Astrocyte of the hippocampus (primary cell): ENCODE data around the gene MT1HL1.
"Not testable (repeated sequence)": the region's sequence is repeated elsewhere in the genome, so short reads cannot be mapped to it uniquely, and the experiment has no call there.

Source experiments
- DNase-seq: peaks from one replicate; pipeline ENCODE4 v3.0.0; 2011; ENCODE audit warnings: low read depth, low spot score

MT1HL1 gene

DNA sequence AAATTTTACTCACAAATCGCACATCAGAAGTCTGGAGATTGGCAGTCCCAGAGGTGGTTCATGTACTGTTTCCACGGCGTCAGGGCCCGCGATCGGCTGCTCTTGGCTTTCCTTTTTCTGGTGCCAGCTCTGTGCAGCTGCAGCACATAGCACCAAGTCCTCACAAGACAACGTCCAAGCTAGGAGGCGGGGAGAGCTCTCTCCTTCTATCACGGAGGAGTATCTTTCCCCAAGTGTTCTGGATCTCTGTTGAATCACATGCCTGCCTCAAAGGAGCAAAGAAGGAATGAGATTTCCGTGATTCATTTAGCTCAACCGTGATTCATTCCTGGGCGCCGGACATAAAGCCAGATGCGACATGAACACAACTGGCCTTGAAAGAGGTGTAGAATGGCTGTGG, 25.5 kb downstream of the MT1HL1 start:
- DNase-seq, result no peak

DNA sequence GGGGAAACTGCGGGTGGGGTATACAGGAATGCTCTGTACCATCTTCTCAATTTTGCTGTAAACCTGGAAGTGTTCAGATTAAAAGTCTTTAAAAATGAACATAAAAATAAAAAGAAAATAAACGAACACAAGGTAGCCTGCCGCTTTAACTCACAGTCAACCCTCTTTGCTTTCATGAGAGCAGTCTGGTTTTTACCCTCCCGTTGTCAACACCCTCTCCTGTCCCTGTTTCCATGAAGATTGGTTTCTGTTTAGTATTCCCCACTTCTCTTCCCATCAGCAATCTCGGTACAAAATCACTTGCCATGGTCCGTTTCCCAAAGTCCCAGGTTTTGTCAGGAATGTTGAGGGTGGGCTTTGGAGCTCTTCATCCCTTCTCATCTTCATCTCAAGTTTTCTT, 28.8 kb downstream of the MT1HL1 start:
- no peak for DNase-seq

DNA sequence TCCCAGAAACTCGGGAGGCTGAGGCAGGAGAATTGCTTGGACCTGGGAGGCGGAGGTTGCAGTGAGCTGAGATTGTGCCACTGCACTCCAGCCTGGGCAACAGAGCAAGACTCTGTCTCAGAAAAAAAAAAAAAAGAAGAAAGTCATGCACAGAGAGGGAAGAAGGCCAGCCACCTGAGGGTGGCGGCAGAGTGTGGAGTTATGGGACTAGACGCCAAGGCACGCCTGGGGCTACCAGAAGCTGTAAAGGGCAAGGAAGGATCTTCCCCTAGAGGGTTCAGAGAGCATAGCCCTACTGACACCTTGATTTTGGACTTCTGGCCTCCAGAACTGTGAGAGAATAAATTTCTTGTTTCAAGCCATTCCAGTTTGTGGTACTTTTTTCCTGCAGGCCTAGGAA, 30.2 kb downstream of the MT1HL1 start:
- DNase-seq, result not testable (repeated sequence)

DNA sequence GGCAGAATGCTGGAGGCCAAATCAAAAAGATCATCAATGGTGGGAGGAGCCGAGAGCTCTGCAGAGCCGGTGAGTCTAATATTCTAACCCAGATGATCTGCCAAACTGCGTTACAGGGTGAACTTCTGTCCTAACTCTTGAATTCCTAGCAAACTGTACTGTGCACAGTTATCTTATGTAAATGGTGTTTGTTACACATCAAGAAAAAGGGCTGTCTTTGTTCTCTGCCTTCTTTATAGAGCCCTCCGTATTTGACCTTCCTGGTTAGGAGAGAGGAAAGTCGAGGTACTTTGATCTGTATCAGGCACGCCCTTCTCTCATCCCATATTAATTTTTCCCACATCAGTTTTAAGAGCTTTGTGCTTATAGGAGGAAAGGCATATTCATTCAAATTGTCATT, 37.6 kb downstream of the MT1HL1 start:
- DNase-seq, result no peak

DNA sequence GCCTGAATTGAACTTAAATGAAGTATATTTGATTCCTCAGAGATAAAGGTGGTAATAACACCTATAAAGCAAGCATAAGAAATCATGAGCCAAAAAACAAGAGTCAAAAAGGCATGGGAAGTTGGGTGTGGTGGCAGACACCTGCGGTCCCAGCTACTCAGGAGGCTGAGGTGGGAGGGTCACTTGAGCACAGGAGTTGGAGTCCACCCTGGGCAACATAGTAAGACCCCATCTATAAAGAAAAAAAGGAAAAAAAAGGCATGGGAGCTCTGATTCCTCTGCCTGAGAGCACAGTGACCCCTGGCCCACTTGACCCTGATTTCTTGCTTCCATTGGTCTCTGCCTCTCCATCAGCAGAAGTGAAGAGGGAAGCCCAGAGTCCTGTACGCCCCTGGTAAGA, 40.3 kb downstream of the MT1HL1 start:
- DNase-seq, result no peak

DNA sequence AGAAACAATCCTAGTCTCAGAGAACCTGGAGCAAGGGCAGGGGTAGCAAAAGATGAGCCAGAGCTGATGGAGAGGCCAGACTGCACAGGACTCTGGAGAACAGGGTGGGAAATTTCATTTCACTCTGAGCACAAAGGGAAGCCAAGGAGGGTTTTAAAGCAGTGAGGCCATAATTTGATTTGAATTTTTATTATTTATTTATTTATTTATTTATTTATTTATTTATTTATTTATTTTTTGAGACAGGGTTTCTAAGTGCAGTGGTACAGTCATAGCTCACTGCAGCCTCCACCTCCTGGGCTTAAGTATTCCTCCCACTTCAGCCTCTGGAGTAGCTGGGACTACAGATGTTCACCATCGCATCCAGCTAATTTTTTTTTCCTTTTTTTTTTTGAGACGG, 45.1 kb downstream of the MT1HL1 start:
- DNase-seq, result no peak

DNA sequence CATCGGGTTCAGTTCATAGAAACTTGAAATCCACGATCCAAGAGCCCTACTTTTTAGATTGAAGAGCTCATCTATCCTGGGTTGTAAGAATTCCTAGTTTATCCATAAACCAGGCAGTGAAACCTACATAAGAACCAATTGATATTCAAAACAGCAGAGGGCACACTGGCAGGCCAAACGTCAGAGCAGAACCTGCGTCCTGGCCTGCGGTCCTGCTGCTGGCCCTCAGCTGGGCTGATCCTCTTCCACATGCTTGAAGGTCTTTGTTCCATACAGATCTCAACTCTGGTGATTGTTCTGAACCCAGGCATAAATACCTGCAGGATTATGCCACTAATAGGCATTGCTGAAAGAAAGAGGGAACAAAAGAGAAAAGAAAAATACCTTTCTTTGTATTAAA, 47.0 kb downstream of the MT1HL1 start:
- DNase-seq, result no peak
